GM12878 (cell line): ENCODE measurements around the gene MOK. TPM values are rescaled to one million over a fixed set of nuclear protein-coding genes. Genes with fewer than 3 reads are reported as not detected.

Source experiments
- ATAC-seq: fragments of 200-7000 bp; cut with Tn5 transposase; 3 replicates; pipeline ENCODE4 v1.9.1; 2020; ENCODE audit warnings: mild to moderate bottlenecking, moderate library complexity
- BruUV-seq: library from RNA; stranded (reverse); fragments of 400-500 nt; replicated peaks from 2 replicates; lab custom pipeline; 2021; lab: Mats Ljungman, UMichigan
- CTCF ChIA-PET: fragments of 300-600 bp; sonication (Branson Sonifier 250); formaldehyde crosslinking; extraction: SDS; loops from one replicate; lab custom pipeline; 2021; ENCODE audit warnings: inconsistent platforms; lab: Yijun Ruan, JAX
- POLR2A ChIA-PET: fragments of 350-600 bp; formaldehyde crosslinking; extraction: SDS; loops from one replicate; lab custom pipeline; 2021; ENCODE audit warnings: inconsistent platforms; lab: Charles Lee
- RAD21 ChIA-PET: fragments of 300-600 bp; sonication (Branson Sonifier 250); formaldehyde crosslinking; loops from one replicate; lab custom pipeline; 2023; ENCODE audit warnings: antibody characterized with exemption; ENCODE audit not compliant: unreplicated experiment; lab: Charles Lee
- SMC1A ChIA-PET: fragments of 300-600 bp; sonication (Branson Sonifier 250); formaldehyde crosslinking; loops from one replicate; lab custom pipeline; 2023; ENCODE audit not compliant: unreplicated experiment, uncharacterized antibody; lab: Charles Lee
- DNase-seq: peaks from one replicate; pipeline ENCODE4 v3.0.0-alpha.2; 2011; ENCODE audit warnings: low read depth, low spot score
- FAIRE-seq: peaks from 3 replicates; lab custom pipeline; 2011; peaks lifted over from hg19 to GRCh38; lab: Jason Lieb, UNC
- H2AFZ ChIP-seq: 2 replicates; pipeline ENCODE4 v1.6.0; 2011; ENCODE audit warnings: low read depth, low read length, control low read depth; ENCODE audit not compliant: control insufficient read depth
- H3K27ac ChIP-seq: 2 replicates; pipeline ENCODE4 v1.5.1; 2011; ENCODE audit warnings: control low read depth; ENCODE audit not compliant: control insufficient read depth, insufficient read depth
- H3K27me3 ChIP-seq, 2 experiments: replicated peaks in 1 of 2; 2 replicates each; pipeline versions ENCODE4 v1.6.0 to v1.6.1; 2011; ENCODE audit warnings: low read length in 1 of 2; ENCODE audit not compliant: control insufficient read depth in 2 of 2, insufficient read depth in 2 of 2
- H3K36me3 ChIP-seq, 2 experiments: 2 replicates each; pipeline ENCODE4 v1.5.1; 2011; ENCODE audit warnings: low read length in 1 of 2; ENCODE audit not compliant: control insufficient read depth in 2 of 2, insufficient read depth in 2 of 2
- H3K4me1 ChIP-seq: 2 replicates; pipeline ENCODE4 v1.6.1; 2011; ENCODE audit warnings: mild to moderate bottlenecking, low read length, moderate library complexity, mixed read lengths; ENCODE audit not compliant: control insufficient read depth, insufficient read depth
- H3K4me2 ChIP-seq: 2 replicates; pipeline ENCODE4 v1.6.0; 2011; ENCODE audit warnings: control low read depth; ENCODE audit not compliant: control insufficient read depth, insufficient read depth
- H3K4me3 ChIP-seq: fragments of 200-600 bp; sonication (generic); 2 replicates; pipeline ENCODE4 v1.5.1; 2016
- H3K79me2 ChIP-seq: 2 replicates; pipeline ENCODE4 v1.6.0; 2011; ENCODE audit warnings: low read length; ENCODE audit not compliant: control insufficient read depth, insufficient read depth
- H3K9ac ChIP-seq: 2 replicates; pipeline ENCODE4 v1.8.0; 2011; ENCODE audit warnings: low read length, control low read depth, mixed read lengths; ENCODE audit not compliant: control insufficient read depth, insufficient read depth
- H3K9me3 ChIP-seq: replicated peaks from 3 replicates; pipeline ENCODE4 v1.5.1; 2011; ENCODE audit warnings: mild to moderate bottlenecking, low read length; ENCODE audit not compliant: control insufficient read depth, insufficient read depth
- H4K20me1 ChIP-seq: 2 replicates; pipeline ENCODE4 v1.6.0; 2011; ENCODE audit not compliant: control insufficient read depth, insufficient read depth
- BMI1 ChIP-seq: fragments of 450-650 bp; IDR thresholded peaks from 2 replicates; pipeline ENCODE4 v1.6.1; 2016; ENCODE audit warnings: mild to moderate bottlenecking, moderate library complexity, borderline replicate concordance
- CBX5 ChIP-seq: sonication (generic); IDR thresholded peaks from 2 replicates; pipeline ENCODE4 v1.6.1; 2016; ENCODE audit warnings: low read depth, moderate library complexity, mild to moderate bottlenecking, inconsistent platforms
- FOXM1 ChIP-seq: IDR thresholded peaks from 2 replicates; pipeline ENCODE4 v1.6.1; 2012; ENCODE audit warnings: low read depth, mild to moderate bottlenecking, inconsistent platforms, low read length, moderate library complexity
- NR2C1 ChIP-seq: fragments of 450-650 bp; IDR thresholded peaks from 2 replicates; pipeline ENCODE4 v1.6.1; 2017; ENCODE audit warnings: antibody characterized with exemption, mild to moderate bottlenecking, moderate library complexity
- PKNOX1 ChIP-seq: fragments of 450-650 bp; IDR thresholded peaks from 2 replicates; pipeline ENCODE4 v1.6.1; 2016; ENCODE audit warnings: mild to moderate bottlenecking
- POLR2A ChIP-seq: IDR thresholded peaks from 2 replicates; pipeline ENCODE4 v1.6.1; 2011; ENCODE audit warnings: low read depth, mild to moderate bottlenecking, low read length
- POU2F2 ChIP-seq: IDR thresholded peaks from 3 replicates; pipeline ENCODE4 v1.6.1; 2011; ENCODE audit warnings: low read depth, mild to moderate bottlenecking, low read length, borderline replicate concordance
- SP1 ChIP-seq: IDR thresholded peaks from one replicate; pipeline ENCODE4 v1.6.1; 2011; ENCODE audit warnings: low read depth, low read length
- STAT1 ChIP-seq: fragments of 450-650 bp; conservative IDR thresholded peaks from 2 replicates; pipeline ENCODE4 v1.6.1; 2014; ENCODE audit warnings: antibody characterized with exemption, mild to moderate bottlenecking
- TARDBP ChIP-seq: IDR thresholded peaks from 2 replicates; pipeline ENCODE4 v1.6.1; 2016; ENCODE audit warnings: borderline replicate concordance
- ZBED1 ChIP-seq: IDR thresholded peaks from 2 replicates; pipeline ENCODE4 v1.6.1; 2016; ENCODE audit warnings: borderline replicate concordance
- WGBS: methylation state at CpG from one replicate; pipeline ENCODE4 v1.1.6; 2016; ENCODE audit warnings: low lambda C conversion rate; ENCODE audit not compliant: insufficient replicate concordance, insufficient coverage; ENCODE audit errors: missing lambda C conversion rate; 5-methylcytosine and 5-hydroxymethylcytosine counted together
- in situ Hi-C: fragments of 300-500 bp; cut with MboI; formaldehyde crosslinking; loops from 9 replicates; pipeline ENCODE4 v1.14.3; 2018; ENCODE audit warnings: mixed read lengths
- intact Hi-C: fragments of 100-400 bp; cut with micrococcal nuclease; formaldehyde crosslinking; loops from one replicate; pipeline ENCODE4 v1.14.2; 2022; ENCODE audit not compliant: unreplicated experiment
- polyA plus RNA-seq, 11 experiments: library from polyadenylated mRNA; depleted of rRNA in 4 of 11; unstranded in 6 of 11; stranded (reverse) in 5 of 11; fragments of >200 nt; fragmentation: Nextera tagmentation in 4 of 11; fragmentation: Illumina TruSeq in 1 of 11; extraction: Ambion mirVana in 4 of 11; extraction: Trizol in 1 of 11; gene quantifications; 1 replicate in 1 of 11; 2 replicates in 10 of 11; pipeline versions ENCODE4 v1.2.1 to v1.2.3, GENCODE V29; 2011 to 2016; ENCODE audit warnings: inconsistent platforms in 2 of 11, missing spikeins in 2 of 11, low read depth in 1 of 11
- total RNA-seq, 4 experiments: library from RNA; depleted of rRNA in 3 of 4; stranded (reverse); fragments of >200 nt in 3 of 4; fragmentation: Illumina TruSeq in 1 of 4; extraction: Trizol in 1 of 4; gene quantifications; 2 replicates each; pipeline versions ENCODE4 v1.2.1 to v1.2.3, GENCODE V29; 2013 to 2021
- TF ChIP-seq, protein P1 (sequence below): fragments of 450-650 bp; IDR thresholded peaks from 2 replicates; pipeline ENCODE4 v1.6.1; 2017; ENCODE audit warnings: mild to moderate bottlenecking
- TF ChIP-seq, protein P2 (sequence below): fragments of 450-650 bp; IDR thresholded peaks from 2 replicates; pipeline ENCODE4 v1.6.1; 2017; ENCODE audit warnings: antibody characterized with exemption, mild to moderate bottlenecking, moderate library complexity

The MOK gene
- total and polyA plus RNA-seq, 10 of the 15 experiments (the other 5 are each of a cell fraction or from before 2014, with no cell fraction given), result 0.10 to 3.0 (median 1.4) TPM

GRCh38 chr14:102225386-102225785, 79.6 kb downstream of the MOK start:
- H3K4me1 ChIP-seq, result no peaks in the 10 kb centered on the region
- POLR2A ChIA-PET, result no interaction called here
- H3K4me2 ChIP-seq, result no peak overlapping the region
- TF ChIP-seq FOXM1, result no peak
- TF ChIP-seq NR2C1, result no peak
- no peak for TF ChIP-seq STAT1
- TF ChIP-seq POLR2A, result no peak
- no peak for TF ChIP-seq POU2F2
- no peak for TF ChIP-seq CBX5
- TF ChIP-seq TARDBP, result no peak
- TF ChIP-seq, protein P1, sequence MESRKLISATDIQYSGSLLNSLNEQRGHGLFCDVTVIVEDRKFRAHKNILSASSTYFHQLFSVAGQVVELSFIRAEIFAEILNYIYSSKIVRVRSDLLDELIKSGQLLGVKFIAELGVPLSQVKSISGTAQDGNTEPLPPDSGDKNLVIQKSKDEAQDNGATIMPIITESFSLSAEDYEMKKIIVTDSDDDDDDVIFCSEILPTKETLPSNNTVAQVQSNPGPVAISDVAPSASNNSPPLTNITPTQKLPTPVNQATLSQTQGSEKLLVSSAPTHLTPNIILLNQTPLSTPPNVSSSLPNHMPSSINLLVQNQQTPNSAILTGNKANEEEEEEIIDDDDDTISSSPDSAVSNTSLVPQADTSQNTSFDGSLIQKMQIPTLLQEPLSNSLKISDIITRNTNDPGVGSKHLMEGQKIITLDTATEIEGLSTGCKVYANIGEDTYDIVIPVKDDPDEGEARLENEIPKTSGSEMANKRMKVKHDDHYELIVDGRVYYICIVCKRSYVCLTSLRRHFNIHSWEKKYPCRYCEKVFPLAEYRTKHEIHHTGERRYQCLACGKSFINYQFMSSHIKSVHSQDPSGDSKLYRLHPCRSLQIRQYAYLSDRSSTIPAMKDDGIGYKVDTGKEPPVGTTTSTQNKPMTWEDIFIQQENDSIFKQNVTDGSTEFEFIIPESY, result no peak
- TF ChIP-seq SP1, result no peak
- no peak for TF ChIP-seq ZBED1
- no peak for TF ChIP-seq BMI1
- TF ChIP-seq PKNOX1, result no peak
- TF ChIP-seq, protein P2, sequence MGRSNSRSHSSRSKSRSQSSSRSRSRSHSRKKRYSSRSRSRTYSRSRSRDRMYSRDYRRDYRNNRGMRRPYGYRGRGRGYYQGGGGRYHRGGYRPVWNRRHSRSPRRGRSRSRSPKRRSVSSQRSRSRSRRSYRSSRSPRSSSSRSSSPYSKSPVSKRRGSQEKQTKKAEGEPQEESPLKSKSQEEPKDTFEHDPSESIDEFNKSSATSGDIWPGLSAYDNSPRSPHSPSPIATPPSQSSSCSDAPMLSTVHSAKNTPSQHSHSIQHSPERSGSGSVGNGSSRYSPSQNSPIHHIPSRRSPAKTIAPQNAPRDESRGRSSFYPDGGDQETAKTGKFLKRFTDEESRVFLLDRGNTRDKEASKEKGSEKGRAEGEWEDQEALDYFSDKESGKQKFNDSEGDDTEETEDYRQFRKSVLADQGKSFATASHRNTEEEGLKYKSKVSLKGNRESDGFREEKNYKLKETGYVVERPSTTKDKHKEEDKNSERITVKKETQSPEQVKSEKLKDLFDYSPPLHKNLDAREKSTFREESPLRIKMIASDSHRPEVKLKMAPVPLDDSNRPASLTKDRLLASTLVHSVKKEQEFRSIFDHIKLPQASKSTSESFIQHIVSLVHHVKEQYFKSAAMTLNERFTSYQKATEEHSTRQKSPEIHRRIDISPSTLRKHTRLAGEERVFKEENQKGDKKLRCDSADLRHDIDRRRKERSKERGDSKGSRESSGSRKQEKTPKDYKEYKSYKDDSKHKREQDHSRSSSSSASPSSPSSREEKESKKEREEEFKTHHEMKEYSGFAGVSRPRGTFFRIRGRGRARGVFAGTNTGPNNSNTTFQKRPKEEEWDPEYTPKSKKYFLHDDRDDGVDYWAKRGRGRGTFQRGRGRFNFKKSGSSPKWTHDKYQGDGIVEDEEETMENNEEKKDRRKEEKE, result no peak
- in situ Hi-C loops (no loop called here), intact Hi-C loops (no loop called here)
- H3K4me3 ChIP-seq, result no peak overlapping the region
- no peaks in the 10 kb centered on the region for H3K27me3 ChIP-seq
- ATAC-seq (no peak), DNase-seq (no peak), FAIRE-seq (no peak)
- BruUV-seq, result no TSS peak
- WGBS, result 94% methylated on average over 7 of the region's 7 CpGs
- no peaks in the 10 kb centered on the region for H4K20me1 ChIP-seq
- RAD21 ChIA-PET, result no interaction called here
- no peaks in the 10 kb centered on the region; a peak in 2 of 4 replicates for H3K36me3 ChIP-seq
- H3K9me3 ChIP-seq, result no peaks in the 10 kb centered on the region
- H3K27ac ChIP-seq, result no peak overlapping the region
- H2AFZ ChIP-seq, result no peak overlapping the region
- no peaks in the 10 kb centered on the region for H3K79me2 ChIP-seq
- SMC1A ChIA-PET, result no interaction called here
- CTCF ChIA-PET, result no interaction called here
- no peak overlapping the region for H3K9ac ChIP-seq
